C4-2B (cell line): ENCODE measurements around the gene GPD1.

Experiments used
- H3K27ac ChIP-seq: fragments of 450-650 bp; 2 replicates; pipeline ENCODE4 v1.5.1; 2017
- CTCF ChIP-seq: fragments of 450-650 bp; conservative IDR thresholded peaks from 2 replicates; pipeline ENCODE4 v1.5.1; 2017; ENCODE audit warnings: mild to moderate bottlenecking
- ZFX ChIP-seq: fragments of 450-650 bp; IDR thresholded peaks from 2 replicates; pipeline ENCODE4 v1.6.1; 2017

The GPD1 gene

GRCh38 chr12:50075808-50076170, 28.0 kb upstream of the GPD1 start:
- no peak for TF ChIP-seq CTCF
- no peak overlapping the region for H3K27ac ChIP-seq

GRCh38 chr12:50077099-50077498, 26.7 kb upstream of the GPD1 start:
- TF ChIP-seq CTCF (no peak), ZFX (no peak)
- H3K27ac ChIP-seq, result no peak overlapping the region

- TF ChIP-seq ZFX (no peak), CTCF (no peak)
- H3K27ac ChIP-seq, result no peak overlapping the region
Measured at GRCh38 chr12:50078281-50078680, 25.5 kb upstream of the GPD1 start.

- TF ChIP-seq ZFX (no peak), CTCF (no peak)
- H3K27ac ChIP-seq, result no peak overlapping the region
Measured at GRCh38 chr12:50079771-50080170, 24.0 kb upstream of the GPD1 start.

- no peak overlapping the region for H3K27ac ChIP-seq
- TF ChIP-seq CTCF, result no peak
- TF ChIP-seq ZFX, result no peak
Measured at GRCh38 chr12:50081096-50081808, 22.6 kb upstream of the GPD1 start.

- H3K27ac ChIP-seq, result no peak overlapping the region
- no peak for TF ChIP-seq CTCF
- no peak for TF ChIP-seq ZFX
Measured at GRCh38 chr12:50082644-50083043, 21.2 kb upstream of the GPD1 start.

GRCh38 chr12:50083301-50083700, 20.5 kb upstream of the GPD1 start:
- H3K27ac ChIP-seq, result no peak overlapping the region
- TF ChIP-seq CTCF, result no peak
- TF ChIP-seq ZFX, result no peak

GRCh38 chr12:50084409-50084774, 19.4 kb upstream of the GPD1 start:
- peak overlapping the region; percentile 75 for H3K27ac ChIP-seq
